Omental fat pad (tissue), 4 donors: ENCODE data around the gene FITM2. TPM values are rescaled to one million over a fixed set of nuclear protein-coding genes. Genes with fewer than 3 reads are reported as not detected.
"Not testable (repeated sequence)": the region's sequence is repeated elsewhere in the genome, so short reads cannot be mapped to it uniquely, and the experiment has no call there.

ENCODE experiments used
- ATAC-seq: fragments of 150-250 bp; one replicate; pipeline ENCODE4 v1.9.1; 2016; ENCODE audit warnings: mild to moderate bottlenecking, moderate library complexity; ENCODE audit not compliant: low FRiP score
- DNase-seq: peaks from one replicate; pipeline ENCODE4 v3.0.0-alpha.2; 2019; ENCODE audit warnings: low spot score
- CTCF ChIP-seq, 3 donors: fragments of 450-650 bp; IDR thresholded peaks; one replicate each; pipeline ENCODE4 v1.5.1; 2016 to 2017; ENCODE audit warnings: antibody characterized with exemption in 3 of 3, mild to moderate bottlenecking in 3 of 3, moderate library complexity in 2 of 3
- total RNA-seq, 4 donors: library from RNA; depleted of rRNA; stranded (reverse); fragments of >200 nt; gene quantifications; one replicate each; pipeline ENCODE4 v1.1.0, GENCODE V29; 2016

Gene FITM2
- total RNA-seq, 4 donors from 2014 or later: 13.0 to 21.4 (median 19.8) TPM

- DNase-seq (no peak), ATAC-seq (no peak)
- no peak for TF ChIP-seq CTCF (IDR thresholded peaks at IDR 0.05)
These were observed 44.7 kb upstream of the FITM2 start, which contains the start of gene HNF4A for GRCh38 chr20:44355498-44356352. HNF4A (plus strand) TSS chr20:44355699; CDS start chr20:44355805, 106 bp downstream.

DNA sequence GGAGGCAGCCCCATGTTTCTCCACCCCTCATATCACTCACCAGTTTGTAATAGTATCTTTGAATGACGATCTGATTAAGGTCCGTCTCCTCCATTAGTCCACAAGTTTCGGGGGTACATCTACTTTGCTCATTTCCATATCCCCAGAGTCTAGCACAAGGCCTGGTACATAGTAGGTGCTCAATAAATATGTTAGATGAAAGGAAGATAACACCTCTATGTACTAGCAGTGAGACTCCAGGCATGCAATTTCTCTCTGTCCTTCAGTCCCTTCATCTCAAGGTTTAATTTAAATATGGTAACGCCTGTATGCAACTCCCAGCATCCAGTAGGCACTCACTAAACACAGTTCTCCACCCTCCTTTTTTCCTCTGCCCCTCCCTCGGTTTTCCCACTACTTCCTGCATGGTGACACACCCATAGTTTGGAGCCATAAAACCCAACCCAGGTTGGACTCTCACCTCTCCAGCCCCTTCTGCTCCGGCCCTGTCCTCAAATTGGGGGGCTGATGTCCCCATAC lies 44.0 kb upstream of the FITM2 start:
- DNase-seq (no peak), ATAC-seq (no peak)
- no peak for TF ChIP-seq CTCF (IDR thresholded peaks at IDR 0.05)

- TF ChIP-seq CTCF (IDR thresholded peaks at IDR 0.05): no peak
- no peak for ATAC-seq
- no peak for DNase-seq
These were observed 39.6 kb upstream of the FITM2 start for GRCh38 chr20:44350567-44350966.

- no peak for DNase-seq
- no peak for TF ChIP-seq CTCF (IDR thresholded peaks at IDR 0.05)
- no peak for ATAC-seq
These were observed 38.3 kb upstream of the FITM2 start for GRCh38 chr20:44349349-44349748.

- TF ChIP-seq CTCF (IDR thresholded peaks at IDR 0.05): no peak
- DNase-seq (no peak), ATAC-seq (no peak)
These were observed 37.2 kb upstream of the FITM2 start for GRCh38 chr20:44348168-44348659.

DNA sequence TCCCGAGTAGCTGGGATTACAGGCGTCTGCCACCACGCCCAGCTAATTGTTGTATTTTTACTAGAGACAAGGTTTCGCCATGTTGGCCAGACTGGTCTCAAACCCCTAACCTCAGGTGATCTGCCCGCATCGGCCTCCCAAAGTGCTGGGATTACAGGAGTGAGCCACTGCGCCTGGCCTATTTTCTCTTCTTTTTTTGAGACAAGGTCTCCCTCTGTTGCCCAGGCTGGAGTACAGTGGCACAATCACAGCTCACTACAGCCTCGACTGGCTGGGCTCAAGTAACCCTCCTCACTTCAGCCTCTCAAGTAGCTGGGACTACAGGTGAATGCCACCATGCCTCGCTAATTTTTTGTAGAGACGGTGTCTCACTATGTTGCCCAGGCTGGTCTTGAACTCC lies 34.9 kb upstream of the FITM2 start:
- not testable (repeated sequence) for ATAC-seq, DNase-seq

DNA sequence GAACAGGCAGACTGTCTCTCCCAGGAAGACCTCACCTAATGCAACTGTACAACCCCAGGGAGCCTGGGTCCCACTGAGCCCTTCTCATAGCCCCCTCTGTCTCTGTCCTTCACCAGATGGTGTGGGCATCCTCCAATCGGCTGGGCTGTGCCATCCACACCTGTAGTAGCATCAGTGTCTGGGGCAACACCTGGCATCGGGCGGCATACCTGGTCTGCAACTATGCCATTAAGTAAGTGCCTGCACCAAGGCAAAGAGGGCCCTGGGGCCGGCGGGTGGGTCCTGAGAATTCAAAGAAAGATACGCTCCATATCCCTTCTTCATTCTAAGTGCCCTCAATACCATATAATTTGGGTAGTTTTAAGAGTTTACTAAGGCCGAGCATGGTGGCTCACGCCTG lies 34.1 kb upstream of the FITM2 start:
- ATAC-seq (no peak), DNase-seq (no peak)

More for the DNA sequence above, 34.1 kb upstream of the FITM2 start:
- TF ChIP-seq CTCF (IDR thresholded peaks at IDR 0.05): no peak
